ENCODE results near the gene CETN3. TPM values are rescaled to one million over a fixed set of nuclear protein-coding genes. Genes with fewer than 3 reads are reported as not detected.

CETN3 gene
- total and polyA plus RNA-seq, 2 of the 8 experiments (the other 6 are each of a cell fraction or from before 2014, with no cell fraction given) = 4.8 to 43.8 TPM

DNA sequence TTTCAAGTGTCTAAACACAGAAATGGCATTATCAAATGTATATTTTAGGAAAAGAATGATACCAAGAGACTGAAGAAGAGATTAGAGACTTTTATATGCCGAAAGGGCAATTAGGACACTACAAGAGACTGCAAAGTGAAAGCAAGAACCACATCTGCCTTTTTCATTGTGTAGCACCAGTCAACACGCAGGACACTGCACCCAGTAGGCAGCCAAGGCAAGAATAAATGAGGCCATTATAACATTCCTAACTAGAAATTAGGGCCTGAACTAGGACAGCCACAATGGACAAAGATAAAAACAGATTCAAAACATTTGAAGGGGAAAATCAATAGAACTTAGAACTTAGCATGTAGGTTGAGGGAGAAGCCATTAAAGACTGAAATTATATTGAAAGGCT is 10.8 kb downstream of the CETN3 start:
- no peaks in the 10 kb centered on the region for H3K27me3 ChIP-seq (replicated peaks in 1 of 4; ENCODE audit: control insufficient read depth in 3 of 4, extremely low read depth in 1 of 4, insufficient read depth in 3 of 4, low read length in 3 of 4)
- H2BK15ac ChIP-seq (ENCODE audit: low read length) = no peak overlapping the region
- H2AFZ ChIP-seq (ENCODE audit: low read length) = no peak overlapping the region
- no peak overlapping the region for H2BK20ac ChIP-seq (ENCODE audit: low read length)
- WGBS, 2 experiments (ENCODE audit: extremely low coverage in 1 of 2, insufficient coverage in 1 of 2, insufficient read length in 1 of 2, insufficient replicate concordance in 2 of 2, low coverage in 1 of 2, low lambda C conversion rate in 2 of 2, missing lambda C conversion rate in 1 of 2) = 95% methylated on average over 2 of the region's 2 CpGs; no CpG with 5 or more reads in 1 of the 2 experiments
- no peak overlapping the region for H4K8ac ChIP-seq (ENCODE audit: extremely low read depth, insufficient read depth, low read length)
- no peaks in the 10 kb centered on the region for H3K4me1 ChIP-seq (replicated peaks in 1 of 4; ENCODE audit: control insufficient read depth in 3 of 4, insufficient read depth in 4 of 4, low read length in 3 of 4)
- H3K56ac ChIP-seq (replicated peaks; ENCODE audit: insufficient read length, low read depth, low read length) = no peak overlapping the region
- no peak overlapping the region for H2AK5ac ChIP-seq (ENCODE audit: low read depth, low read length)
- FAIRE-seq (no peak), DNase-seq (ENCODE audit: low read depth in 1 of 2, low spot score in 2 of 2) (no peak)
- H3K14ac ChIP-seq (ENCODE audit: insufficient read length) = no peak overlapping the region
- H3K23me2 ChIP-seq (ENCODE audit: low read depth, low read length) = no peaks in the 10 kb centered on the region
- H2BK5ac ChIP-seq (ENCODE audit: low read depth, low read length) = no peak overlapping the region
- no peak overlapping the region for H3K4me3 ChIP-seq (ENCODE audit: extremely low read depth in 1 of 4, insufficient read depth in 2 of 4, low read depth in 3 of 4, low read length in 4 of 4)
- H3K79me2 ChIP-seq (ENCODE audit: control insufficient read depth in 1 of 2, insufficient read depth in 2 of 2, low read length in 2 of 2) = 0 out of 4 replicates have a peak, but pooled peaks cover 0 to 4% of the 10 kb centered on the region in 2 experiments
- no peak overlapping the region for H2BK120ac ChIP-seq (replicated peaks; ENCODE audit: low read depth, low read length)
- no peak overlapping the region for H3K4me2 ChIP-seq (ENCODE audit: insufficient read depth in 1 of 2, low read depth in 2 of 2, low read length in 2 of 2)
- H3K36me3 ChIP-seq (ENCODE audit: control insufficient read depth in 2 of 4, insufficient read depth in 4 of 4, low read length in 3 of 4) = peaks cover 0 to 23% (median 4%) of the 10 kb centered on the region in 4 experiments; a peak in 4 of 8 replicates
- no peak overlapping the region for H3K23ac ChIP-seq (ENCODE audit: insufficient read length)
- ChIA-PET CTCF (ENCODE audit: partially characterized antibody) (interaction anchor here (1.1 kb wide), 1 partner anchor 12 kb away, joined by 3 read pairs; no protein-coding TSS in a partner anchor), POLR2A (ENCODE audit: partially characterized antibody) (interaction anchor here (1.9 kb wide), 1 partner anchor 12 kb away, joined by 7 read pairs; the partner anchor contains the start of gene CETN3)
- H3K79me1 ChIP-seq (ENCODE audit: low read depth, low read length) = no peaks in the 10 kb centered on the region
- no peak overlapping the region for H2BK12ac ChIP-seq (ENCODE audit: low read depth, low read length)
- H4K20me1 ChIP-seq (replicated peaks in 1 of 2; ENCODE audit: control insufficient read depth in 1 of 2, insufficient read depth in 2 of 2, low read length in 2 of 2) = no peaks in the 10 kb centered on the region
- no peak overlapping the region for H3K9ac ChIP-seq (replicated peaks in 1 of 4; ENCODE audit: extremely low read depth in 1 of 4, low read depth in 3 of 4, low read length in 3 of 4)
- H3K9me3 ChIP-seq (ENCODE audit: insufficient read depth in 2 of 2, low read depth in 1 of 2, low read length in 1 of 2) = no peaks in the 10 kb centered on the region
- no peak overlapping the region for H3K18ac ChIP-seq (ENCODE audit: extremely low read depth, low read length)
- no peak overlapping the region for H4K5ac ChIP-seq (ENCODE audit: insufficient read length, low read depth, low read length)
- no peak overlapping the region for H4K91ac ChIP-seq (replicated peaks; ENCODE audit: insufficient read length, low read length)
- no peak overlapping the region for H3K27ac ChIP-seq (ENCODE audit: low read depth, low read length)
- H3K4ac ChIP-seq (replicated peaks; ENCODE audit: insufficient read length, low read depth, low read length) = no peak overlapping the region

Measured in H1 (cell line).